ENCODE results near the gene AHDC1. TPM values are rescaled to one million over a fixed set of nuclear protein-coding genes. Genes with fewer than 3 reads are reported as not detected.

Gene AHDC1
- total and polyA plus RNA-seq, 2 donors (not counting 3 experiments of a cell fraction or from before 2014, with no cell fraction given): 7.0 to 32.1 TPM

GRCh38 chr1:27509127-27510080, 94.5 kb downstream of the AHDC1 start:
- H3K36me3 ChIP-seq (ENCODE audit: control insufficient read depth in 2 of 2, extremely low read depth in 1 of 2, insufficient read depth in 2 of 2, low read length in 2 of 2): no peaks in the 10 kb centered on the region
- no peaks in the 10 kb centered on the region for H4K20me1 ChIP-seq (replicated peaks; ENCODE audit: control insufficient read depth, extremely low read depth, insufficient read depth, low read length)
- intact Hi-C loops (cut with micrococcal nuclease) (no loop called here), dilution Hi-C loops (cut with MboI; ENCODE audit: extremely low pct_ligation_motif_present, low sequenced_read_pairs) (no loop called here)
- no peak for DNase-seq (ENCODE audit: low read depth, low spot score)
- H3K9me3 ChIP-seq (replicated peaks; ENCODE audit: control insufficient read depth, insufficient read depth, low read length): no peaks in the 10 kb centered on the region
- no peak overlapping the region for H3K27ac ChIP-seq (ENCODE audit: insufficient read depth, low read depth, low read length)
- H3K4me1 ChIP-seq (ENCODE audit: control insufficient read depth, extremely low read depth, insufficient read depth, low read length): no peaks in the 10 kb centered on the region
- H3K79me2 ChIP-seq (ENCODE audit: control insufficient read depth, insufficient read depth, low read length): no peaks in the 10 kb centered on the region
- H3K27me3 ChIP-seq (ENCODE audit: control insufficient read depth in 2 of 2, insufficient read depth in 2 of 2, low read length in 2 of 2): no peaks in the 10 kb centered on the region
- H2AFZ ChIP-seq (ENCODE audit: low read depth, low read length): no peak overlapping the region
- TF ChIP-seq CTCF (IDR thresholded peaks at IDR 0.05; ENCODE audit: extremely low read depth in 1 of 2, insufficient read depth in 1 of 2, low read depth in 1 of 2, low read length in 2 of 2): no peak
- TF ChIP-seq FOS (IDR thresholded peaks at IDR 0.05; ENCODE audit: borderline replicate concordance, insufficient read depth, low read length): no peak
- TF ChIP-seq JUN (IDR thresholded peaks at IDR 0.05; ENCODE audit: borderline replicate concordance, insufficient read depth, insufficient read length, low read depth): no peak
- TF ChIP-seq MYC (IDR thresholded peaks at IDR 0.05; ENCODE audit: low read depth, low read length): no peak
- TF ChIP-seq EZH2 (IDR thresholded peaks at IDR 0.05; ENCODE audit: borderline replicate concordance, low read depth, low read length, severe bottlenecking): no peak
- FAIRE-seq: no peak
- H3K9ac ChIP-seq (replicated peaks; ENCODE audit: extremely low read depth, insufficient read depth, low read length): no peak overlapping the region
- POLR2A ChIA-PET: no interaction called here
- no peak overlapping the region for H3K4me2 ChIP-seq (ENCODE audit: insufficient read depth, low read length)
- H3K4me3 ChIP-seq (replicated peaks in 1 of 3; ENCODE audit: insufficient read depth in 1 of 3, low read depth in 1 of 3, low read length in 3 of 3): no peak overlapping the region
- CTCF ChIA-PET: interaction anchor here (1.1 kb wide), 2 partner anchors 47 to 93 kb away, joined by 3 to 4 read pairs; no protein-coding TSS in a partner anchor
- BruUV-seq (replicated peaks): no TSS peak
- H3K9me1 ChIP-seq (replicated peaks; ENCODE audit: control insufficient read depth, extremely low read depth, insufficient read depth, low read length): no peaks in the 10 kb centered on the region
